GM21367 (cell line): ENCODE results near the gene TSR3.
A peak's percentile ranks its signal among the peaks of the same experiment; 100 is the strongest.

ENCODE experiments used
- ATAC-seq: cut with Tn5 transposase; IDR thresholded peaks from one replicate; pipeline ENCODE4 v1.9.1; 2021; ENCODE audit not compliant: unreplicated experiment

The TSR3 gene

GRCh38 chr16:1351582-1352362 is at the start of gene TSR3, which contains the start of gene GNPTG:
Gene TSR3 (minus strand): TSS chr16:1351878. CDS start chr16:1351804, 74 bp downstream.
Gene GNPTG (plus strand): TSS chr16:1351931. CDS start chr16:1351966, 35 bp downstream.
- ATAC-seq = peak; percentile 46

- ATAC-seq = no peak
Measured at GRCh38 chr16:1401061-1401757, 49.5 kb upstream of the TSR3 start.

DNA sequence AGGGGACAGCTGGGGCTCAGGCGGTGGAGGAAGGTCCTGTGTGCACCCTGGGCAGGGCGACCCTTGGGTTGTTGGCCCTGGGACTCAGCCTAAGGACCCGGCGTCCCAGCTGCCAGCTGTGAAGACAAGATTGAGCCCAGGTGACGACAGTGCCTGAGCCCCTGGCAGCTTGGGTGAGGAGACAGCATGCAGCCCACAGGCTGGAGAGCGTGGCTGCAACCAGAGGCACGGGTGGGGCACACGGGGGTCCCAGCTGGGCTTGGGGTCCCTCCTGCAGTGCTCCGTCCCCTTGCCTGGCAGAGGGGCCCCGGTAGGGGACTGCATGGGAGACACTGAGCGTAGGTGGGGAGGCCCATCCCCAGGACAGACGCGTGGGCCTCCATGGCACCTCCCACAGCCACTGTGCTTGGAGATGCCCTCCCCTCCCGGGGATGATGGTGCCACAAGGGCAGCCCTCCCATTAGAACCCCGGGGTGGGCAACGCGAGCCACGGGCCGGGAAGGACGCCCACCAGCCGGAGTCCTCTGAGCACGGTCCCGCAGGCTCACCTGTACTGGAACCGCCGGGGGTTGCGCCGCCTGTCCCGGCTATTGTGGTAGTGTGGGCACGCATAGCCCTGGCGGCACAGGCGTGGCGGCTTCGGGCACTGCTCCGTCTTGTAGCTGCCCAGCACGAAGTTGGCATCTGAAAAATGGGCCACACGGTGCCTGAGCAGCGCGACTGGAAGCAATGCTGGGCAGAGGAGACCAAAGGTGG is 47.3 kb upstream of the TSR3 start:
- ATAC-seq = no peak

DNA sequence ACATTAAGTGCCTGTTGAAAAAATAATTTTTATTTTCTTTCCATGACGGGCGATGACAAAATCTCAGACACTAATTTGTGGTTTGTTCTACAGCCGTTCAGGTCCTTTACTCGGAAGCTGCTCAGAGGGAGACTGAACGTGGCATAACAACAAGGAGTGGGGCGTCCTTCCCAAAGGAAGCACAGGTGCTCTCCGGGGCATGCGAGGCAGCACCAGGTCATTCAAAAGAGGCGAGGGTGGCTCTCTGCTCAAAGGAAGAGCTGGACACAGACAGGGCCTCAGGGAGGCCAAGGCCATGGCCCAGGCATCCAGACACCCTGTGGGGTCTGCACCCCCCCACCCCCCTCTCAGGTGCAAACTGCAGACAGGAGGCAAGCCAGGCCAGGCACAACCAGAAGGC is 46.7 kb upstream of the TSR3 start:
- no peak for ATAC-seq

GRCh38 chr16:1397779-1398178 is 46.1 kb upstream of the TSR3 start:
- ATAC-seq = no peak

- ATAC-seq = no peak
Measured at GRCh38 chr16:1395444-1396031, 43.9 kb upstream of the TSR3 start.

DNA sequence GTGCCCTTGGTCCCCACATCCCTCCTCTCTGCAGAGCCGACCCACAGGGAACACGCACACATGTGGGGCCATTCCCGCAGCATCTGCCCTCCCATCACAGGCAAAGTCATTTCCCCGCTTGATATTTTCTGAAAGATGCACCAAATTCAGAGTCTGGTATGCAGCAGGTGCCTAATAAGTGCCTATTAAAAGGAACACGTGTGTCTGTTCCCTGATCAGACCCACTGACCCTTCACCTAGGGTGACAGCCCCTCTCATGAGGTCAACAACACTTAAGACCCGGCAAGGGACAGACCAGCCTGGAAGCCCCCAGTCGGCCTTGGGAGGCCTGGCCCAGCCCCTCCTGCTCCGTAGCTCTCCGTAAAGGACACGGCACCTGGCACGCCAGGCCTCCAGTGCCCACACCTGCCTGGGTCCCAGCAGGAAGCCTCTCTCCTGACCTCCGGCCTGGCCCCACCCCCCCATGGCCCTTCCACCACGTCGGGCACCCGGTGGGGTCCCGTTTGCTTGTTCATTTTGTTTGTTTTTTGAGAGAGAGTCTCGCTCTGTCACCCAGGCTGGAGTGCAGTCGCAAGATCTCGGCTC is 42.8 kb upstream of the TSR3 start:
- no peak for ATAC-seq

DNA sequence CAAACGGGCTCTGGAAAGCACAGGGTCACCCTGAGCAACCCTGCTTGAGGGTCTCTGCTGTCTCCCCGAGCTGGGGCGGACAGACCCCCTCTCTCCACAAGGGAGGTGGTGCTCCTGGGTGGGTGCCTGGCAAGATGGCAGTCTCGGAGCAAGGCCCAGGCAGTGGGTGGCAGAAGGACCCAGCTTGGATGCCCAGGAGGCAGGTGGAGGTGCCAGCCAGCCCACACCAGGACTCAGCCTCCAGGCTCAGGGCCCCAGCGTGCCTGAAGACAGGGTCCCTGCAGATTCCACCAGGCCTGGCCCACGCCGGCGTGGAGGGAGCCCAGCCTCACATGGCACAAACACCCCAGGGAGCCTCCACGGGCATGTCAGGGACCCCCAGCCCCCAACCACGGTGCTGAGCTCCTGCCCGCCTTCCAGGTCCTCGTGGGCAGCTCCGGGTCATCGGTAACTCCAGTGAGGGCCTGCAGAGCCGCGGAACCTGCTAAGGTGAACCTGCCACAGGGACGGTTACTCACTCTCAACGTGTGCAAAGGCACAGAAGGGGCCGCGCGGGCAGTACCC is 42.0 kb upstream of the TSR3 start:
- ATAC-seq = no peak

- ATAC-seq = no peak
Measured at GRCh38 chr16:1392826-1393225, 41.1 kb upstream of the TSR3 start.

GRCh38 chr16:1390239-1390779 is 38.6 kb upstream of the TSR3 start:
- no peak for ATAC-seq

GRCh38 chr16:1389762-1390161 is 38.1 kb upstream of the TSR3 start:
- no peak for ATAC-seq

DNA sequence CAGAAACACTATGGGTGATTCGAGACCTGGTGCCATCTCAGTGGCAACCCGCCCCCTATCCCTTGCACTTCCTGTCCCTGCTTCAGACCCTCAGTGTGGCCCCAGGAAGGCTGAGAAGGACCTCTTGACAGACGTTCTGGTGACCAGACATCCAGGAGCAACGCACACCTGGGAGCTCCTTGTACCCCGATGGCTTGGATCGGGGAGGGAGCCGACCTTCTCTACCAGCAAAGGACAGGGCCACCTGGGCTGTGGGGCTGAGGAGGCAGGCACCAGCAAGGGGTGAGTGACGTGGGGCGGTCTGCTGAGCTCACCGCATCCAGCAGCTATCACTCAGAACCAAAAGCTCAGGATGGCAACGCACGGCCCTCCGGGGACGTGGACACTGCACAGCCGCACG is 35.7 kb upstream of the TSR3 start:
- ATAC-seq = no peak

DNA sequence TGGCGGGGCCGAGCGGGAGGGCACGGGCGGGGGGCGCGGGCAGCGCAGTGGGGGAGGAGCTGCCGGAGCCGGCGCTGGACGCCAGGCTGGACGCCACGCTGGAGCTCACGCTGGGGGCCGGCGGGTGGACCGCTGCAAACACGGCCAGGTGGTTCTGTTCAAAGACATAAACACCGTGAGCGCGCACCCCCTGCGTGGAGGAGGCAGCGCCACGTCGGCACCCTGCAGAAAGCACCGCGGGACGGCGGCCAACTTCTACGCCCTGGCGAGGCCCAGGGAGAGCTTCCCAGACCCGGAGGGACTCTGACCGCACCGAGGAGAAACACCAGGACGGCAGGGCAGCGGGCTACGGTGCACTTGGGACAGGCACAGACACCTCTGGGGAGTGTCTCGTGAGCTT is 33.6 kb upstream of the TSR3 start:
- no peak for ATAC-seq

GRCh38 chr16:1383556-1383955 is 31.9 kb upstream of the TSR3 start:
- ATAC-seq = no peak

DNA sequence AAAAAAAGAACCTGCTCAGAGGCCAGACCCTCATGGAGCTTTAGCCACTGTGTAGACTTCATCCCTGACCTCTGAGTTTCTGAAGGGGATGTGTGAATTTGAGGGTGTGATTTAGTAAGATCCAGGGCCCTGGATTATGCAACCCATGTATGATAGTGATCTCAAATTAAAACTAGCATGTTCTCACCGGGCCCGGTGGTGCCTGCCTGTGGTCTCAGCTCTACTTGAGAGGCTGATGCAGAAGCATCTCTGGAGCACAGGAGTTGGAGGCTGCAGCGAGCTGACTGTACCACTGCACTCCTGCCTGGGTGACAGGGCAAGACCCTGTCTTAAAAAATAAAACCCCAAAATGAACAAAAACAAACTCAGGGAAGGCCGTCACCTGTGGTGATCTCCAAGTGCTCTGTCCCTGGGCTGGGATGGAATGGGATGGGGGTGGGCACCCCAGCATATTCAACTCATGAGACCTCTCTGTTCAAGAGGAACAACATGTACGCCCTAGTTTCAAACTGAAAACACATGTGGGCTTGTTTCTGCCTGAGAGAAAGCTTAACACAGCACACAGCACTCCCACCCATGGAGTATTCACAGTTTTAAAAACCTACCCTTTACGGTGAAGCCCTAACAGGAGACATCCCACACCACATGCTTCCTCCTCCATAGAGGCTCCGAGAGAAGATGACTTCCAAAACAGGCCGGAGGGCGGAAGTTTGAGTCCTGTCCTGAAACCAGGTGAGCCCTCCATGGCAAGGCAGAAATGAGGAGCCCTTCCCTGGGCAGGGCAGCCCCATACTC is 30.1 kb upstream of the TSR3 start:
- ATAC-seq = no peak

DNA sequence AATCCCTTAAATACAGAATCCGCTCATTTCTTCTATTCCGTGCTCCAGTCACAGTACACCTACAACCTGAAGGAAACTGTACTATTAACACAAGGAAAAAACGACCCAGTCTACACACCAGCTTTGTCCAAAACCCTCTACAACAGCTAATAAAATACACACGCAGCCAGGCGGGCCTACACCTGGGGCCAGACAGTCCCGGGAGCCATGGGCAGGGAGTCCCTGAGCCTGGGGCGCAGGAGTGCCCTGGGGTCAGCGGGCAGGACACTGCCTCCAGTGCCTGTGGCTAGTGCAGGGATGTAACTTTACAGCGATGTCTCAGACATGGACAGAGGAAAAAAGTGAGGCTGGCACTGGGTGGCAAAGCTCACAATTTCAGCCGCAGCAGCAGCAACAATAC is 28.5 kb upstream of the TSR3 start:
- ATAC-seq = no peak

GRCh38 chr16:1379304-1380076 is 27.8 kb upstream of the TSR3 start:
- no peak for ATAC-seq

DNA sequence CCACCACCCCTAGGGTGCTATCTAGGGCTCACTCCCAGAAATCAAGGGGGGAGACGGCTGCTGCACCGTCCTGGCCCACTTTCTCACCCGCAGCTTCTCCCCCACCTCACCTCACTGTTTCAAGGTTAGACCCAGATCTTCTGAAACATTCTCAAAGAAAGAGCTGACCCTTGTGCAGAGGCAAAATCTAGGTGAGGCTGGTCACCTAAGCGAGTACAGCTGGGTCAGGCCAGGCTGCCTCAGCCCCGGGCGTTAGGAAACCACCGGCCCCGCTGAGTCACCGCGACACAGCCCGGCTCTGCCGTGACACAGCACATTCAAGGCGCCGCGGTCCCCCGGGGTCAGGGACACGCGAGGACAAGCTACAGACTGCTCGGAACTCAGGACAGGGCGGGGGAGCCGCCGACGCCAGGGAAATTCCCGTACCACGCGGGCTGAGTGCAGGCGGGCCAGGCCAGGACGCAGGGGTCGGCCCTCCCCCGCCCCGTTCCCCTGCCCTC is 27.2 kb upstream of the TSR3 start:
- no peak for ATAC-seq
